ENCODE data around the gene SETD4. TPM values are rescaled to one million over a fixed set of nuclear protein-coding genes. Genes with fewer than 3 reads are reported as not detected.

SETD4 gene
- total and polyA plus RNA-seq, 2 of the 13 experiments (the other 11 are each of a cell fraction or from before 2014, with no cell fraction given), result 7.1 to 14.4 TPM

DNA sequence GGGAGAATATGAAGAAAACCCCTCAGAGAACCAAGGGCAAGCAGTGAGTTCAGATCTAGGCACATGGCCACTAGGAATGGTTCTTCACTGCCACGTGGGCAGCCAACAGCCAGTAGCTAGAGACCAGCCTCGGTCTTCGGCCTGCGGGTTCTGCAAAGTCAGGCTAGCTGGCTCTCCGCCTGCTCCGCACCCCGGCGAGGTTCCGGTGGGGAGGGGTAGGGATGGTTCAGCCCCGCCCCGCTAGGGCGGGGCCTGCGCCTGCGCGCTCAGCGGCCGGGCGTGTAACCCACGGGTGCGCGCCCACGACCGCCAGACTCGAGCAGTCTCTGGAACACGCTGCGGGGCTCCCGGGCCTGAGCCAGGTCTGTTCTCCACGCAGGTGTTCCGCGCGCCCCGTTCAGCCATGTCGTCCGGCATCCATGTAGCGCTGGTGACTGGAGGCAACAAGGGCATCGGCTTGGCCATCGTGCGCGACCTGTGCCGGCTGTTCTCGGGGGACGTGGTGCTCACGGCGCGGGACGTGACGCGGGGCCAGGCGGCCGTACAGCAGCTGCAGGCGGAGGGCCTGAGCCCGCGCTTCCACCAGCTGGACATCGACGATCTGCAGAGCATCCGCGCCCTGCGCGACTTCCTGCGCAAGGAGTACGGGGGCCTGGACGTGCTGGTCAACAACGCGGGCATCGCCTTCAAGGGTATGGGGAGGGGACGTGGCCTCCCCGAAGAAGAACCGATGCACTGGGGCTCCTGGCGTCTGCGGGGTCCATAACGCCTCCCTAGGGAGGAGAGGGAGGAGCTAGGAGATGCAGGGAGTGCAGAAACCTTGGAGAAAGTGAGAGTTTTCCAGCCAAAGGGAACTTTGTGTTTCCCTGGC is 9.6 kb upstream of the SETD4 start, which contains the start of gene CBR1 (continued):
- TF ChIP-seq, protein P1, sequence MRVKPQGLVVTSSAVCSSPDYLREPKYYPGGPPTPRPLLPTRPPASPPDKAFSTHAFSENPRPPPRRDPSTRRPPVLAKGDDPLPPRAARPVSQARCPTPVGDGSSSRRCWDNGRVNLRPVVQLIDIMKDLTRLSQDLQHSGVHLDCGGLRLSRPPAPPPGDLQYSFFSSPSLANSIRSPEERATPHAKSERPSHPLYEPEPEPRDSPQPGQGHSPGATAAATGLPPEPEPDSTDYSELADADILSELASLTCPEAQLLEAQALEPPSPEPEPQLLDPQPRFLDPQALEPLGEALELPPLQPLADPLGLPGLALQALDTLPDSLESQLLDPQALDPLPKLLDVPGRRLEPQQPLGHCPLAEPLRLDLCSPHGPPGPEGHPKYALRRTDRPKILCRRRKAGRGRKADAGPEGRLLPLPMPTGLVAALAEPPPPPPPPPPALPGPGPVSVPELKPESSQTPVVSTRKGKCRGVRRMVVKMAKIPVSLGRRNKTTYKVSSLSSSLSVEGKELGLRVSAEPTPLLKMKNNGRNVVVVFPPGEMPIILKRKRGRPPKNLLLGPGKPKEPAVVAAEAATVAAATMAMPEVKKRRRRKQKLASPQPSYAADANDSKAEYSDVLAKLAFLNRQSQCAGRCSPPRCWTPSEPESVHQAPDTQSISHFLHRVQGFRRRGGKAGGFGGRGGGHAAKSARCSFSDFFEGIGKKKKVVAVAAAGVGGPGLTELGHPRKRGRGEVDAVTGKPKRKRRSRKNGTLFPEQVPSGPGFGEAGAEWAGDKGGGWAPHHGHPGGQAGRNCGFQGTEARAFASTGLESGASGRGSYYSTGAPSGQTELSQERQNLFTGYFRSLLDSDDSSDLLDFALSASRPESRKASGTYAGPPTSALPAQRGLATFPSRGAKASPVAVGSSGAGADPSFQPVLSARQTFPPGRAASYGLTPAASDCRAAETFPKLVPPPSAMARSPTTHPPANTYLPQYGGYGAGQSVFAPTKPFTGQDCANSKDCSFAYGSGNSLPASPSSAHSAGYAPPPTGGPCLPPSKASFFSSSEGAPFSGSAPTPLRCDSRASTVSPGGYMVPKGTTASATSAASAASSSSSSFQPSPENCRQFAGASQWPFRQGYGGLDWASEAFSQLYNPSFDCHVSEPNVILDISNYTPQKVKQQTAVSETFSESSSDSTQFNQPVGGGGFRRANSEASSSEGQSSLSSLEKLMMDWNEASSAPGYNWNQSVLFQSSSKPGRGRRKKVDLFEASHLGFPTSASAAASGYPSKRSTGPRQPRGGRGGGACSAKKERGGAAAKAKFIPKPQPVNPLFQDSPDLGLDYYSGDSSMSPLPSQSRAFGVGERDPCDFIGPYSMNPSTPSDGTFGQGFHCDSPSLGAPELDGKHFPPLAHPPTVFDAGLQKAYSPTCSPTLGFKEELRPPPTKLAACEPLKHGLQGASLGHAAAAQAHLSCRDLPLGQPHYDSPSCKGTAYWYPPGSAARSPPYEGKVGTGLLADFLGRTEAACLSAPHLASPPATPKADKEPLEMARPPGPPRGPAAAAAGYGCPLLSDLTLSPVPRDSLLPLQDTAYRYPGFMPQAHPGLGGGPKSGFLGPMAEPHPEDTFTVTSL (CRISPR knock-in tag; IDR thresholded peaks at IDR 0.05; ENCODE audit: borderline replicate concordance), result 0 out of 2 replicates have a peak, but pooled peaks have one; percentile 20
- no peak; the same call in 1 of the 2 replicates for TF ChIP-seq ZFX (CRISPR knock-in tag; IDR thresholded peaks at IDR 0.05; ENCODE audit: low read depth)
- TF ChIP-seq, protein P2, sequence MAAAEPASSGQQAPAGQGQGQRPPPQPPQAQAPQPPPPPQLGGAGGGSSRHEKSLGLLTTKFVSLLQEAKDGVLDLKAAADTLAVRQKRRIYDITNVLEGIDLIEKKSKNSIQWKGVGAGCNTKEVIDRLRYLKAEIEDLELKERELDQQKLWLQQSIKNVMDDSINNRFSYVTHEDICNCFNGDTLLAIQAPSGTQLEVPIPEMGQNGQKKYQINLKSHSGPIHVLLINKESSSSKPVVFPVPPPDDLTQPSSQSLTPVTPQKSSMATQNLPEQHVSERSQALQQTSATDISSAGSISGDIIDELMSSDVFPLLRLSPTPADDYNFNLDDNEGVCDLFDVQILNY (CRISPR knock-in tag; conservative IDR thresholded peaks at IDR 0.05), result no peak
- no peak for TF ChIP-seq CHCHD3 (CRISPR knock-in tag; IDR thresholded peaks at IDR 0.05)
- no peak for TF ChIP-seq ZNF337 (CRISPR knock-in tag; IDR thresholded peaks at IDR 0.05; ENCODE audit: borderline replicate concordance, low read depth)
- no peak for TF ChIP-seq ZNF138 (CRISPR knock-in tag; IDR thresholded peaks at IDR 0.05; ENCODE audit: low read depth)
- TF ChIP-seq, protein P3, sequence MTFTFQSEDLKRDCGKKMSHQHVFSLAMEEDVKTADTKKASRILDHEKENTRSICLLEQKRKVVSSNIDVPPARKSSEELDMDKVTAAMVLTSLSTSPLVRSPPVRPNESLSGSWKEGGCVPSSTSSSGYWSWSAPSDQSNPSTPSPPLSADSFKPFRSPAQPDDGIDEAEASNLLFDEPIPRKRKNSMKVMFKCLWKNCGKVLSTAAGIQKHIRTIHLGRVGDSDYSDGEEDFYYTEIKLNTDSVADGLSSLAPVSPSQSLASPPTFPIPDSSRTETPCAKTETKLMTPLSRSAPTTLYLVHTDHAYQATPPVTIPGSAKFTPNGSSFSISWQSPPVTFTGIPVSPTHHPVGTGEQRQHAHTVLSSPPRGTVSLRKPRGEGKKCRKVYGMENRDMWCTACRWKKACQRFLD (CRISPR knock-in tag; IDR thresholded peaks at IDR 0.05; ENCODE audit: borderline replicate concordance), result peak; percentile 31; the same call in 1 of the 2 replicates
- no peak for TF ChIP-seq TERF1 (CRISPR knock-in tag; IDR thresholded peaks at IDR 0.05)
- TF ChIP-seq SKIL (CRISPR knock-in tag; IDR thresholded peaks at IDR 0.05; ENCODE audit: borderline replicate concordance), result no peak
- no peak for TF ChIP-seq MYNN (CRISPR knock-in tag; IDR thresholded peaks at IDR 0.05; ENCODE audit: low read depth)

Data from HepG2 (cell line).